GM21526 (cell line): ENCODE data around the gene GFPT2.
A peak's percentile ranks its signal among the peaks of the same experiment; 100 is the strongest.

ENCODE experiments used
- ATAC-seq: cut with Tn5 transposase; IDR thresholded peaks from one replicate; pipeline ENCODE4 v1.9.1; 2021; ENCODE audit warnings: moderate library complexity; ENCODE audit not compliant: unreplicated experiment, low FRiP score

GFPT2 gene

GRCh38 chr5:180335614-180336233 is 17.4 kb downstream of the GFPT2 start:
- no peak for ATAC-seq

GRCh38 chr5:180334751-180335613 is 18.2 kb downstream of the GFPT2 start:
- no peak for ATAC-seq

- ATAC-seq, result no peak
Observed at GRCh38 chr5:180334176-180334575, 19.0 kb downstream of the GFPT2 start.

GRCh38 chr5:180333661-180334060 is 19.5 kb downstream of the GFPT2 start:
- no peak for ATAC-seq

- no peak for ATAC-seq
Observed at GRCh38 chr5:180332861-180333260, 20.3 kb downstream of the GFPT2 start.

GRCh38 chr5:180332051-180332517 is 21.1 kb downstream of the GFPT2 start:
- ATAC-seq, result no peak

GRCh38 chr5:180331647-180331950 is 21.5 kb downstream of the GFPT2 start:
- ATAC-seq, result no peak

GRCh38 chr5:180330810-180331646 is 22.1 kb downstream of the GFPT2 start:
- no peak for ATAC-seq

- no peak for ATAC-seq
Observed at GRCh38 chr5:180330270-180330648, 22.9 kb downstream of the GFPT2 start.

- ATAC-seq, result no peak
Observed at GRCh38 chr5:180329606-180330269, 23.4 kb downstream of the GFPT2 start.

- ATAC-seq, result no peak
Observed at GRCh38 chr5:180329138-180329435, 24.0 kb downstream of the GFPT2 start.

GRCh38 chr5:180328296-180329137 is 24.6 kb downstream of the GFPT2 start:
- peak; percentile 80 for ATAC-seq

- ATAC-seq, result no peak
Observed at GRCh38 chr5:180326989-180327565, 26.1 kb downstream of the GFPT2 start.

GRCh38 chr5:180324601-180324950 is 28.6 kb downstream of the GFPT2 start:
- ATAC-seq, result no peak

DNA sequence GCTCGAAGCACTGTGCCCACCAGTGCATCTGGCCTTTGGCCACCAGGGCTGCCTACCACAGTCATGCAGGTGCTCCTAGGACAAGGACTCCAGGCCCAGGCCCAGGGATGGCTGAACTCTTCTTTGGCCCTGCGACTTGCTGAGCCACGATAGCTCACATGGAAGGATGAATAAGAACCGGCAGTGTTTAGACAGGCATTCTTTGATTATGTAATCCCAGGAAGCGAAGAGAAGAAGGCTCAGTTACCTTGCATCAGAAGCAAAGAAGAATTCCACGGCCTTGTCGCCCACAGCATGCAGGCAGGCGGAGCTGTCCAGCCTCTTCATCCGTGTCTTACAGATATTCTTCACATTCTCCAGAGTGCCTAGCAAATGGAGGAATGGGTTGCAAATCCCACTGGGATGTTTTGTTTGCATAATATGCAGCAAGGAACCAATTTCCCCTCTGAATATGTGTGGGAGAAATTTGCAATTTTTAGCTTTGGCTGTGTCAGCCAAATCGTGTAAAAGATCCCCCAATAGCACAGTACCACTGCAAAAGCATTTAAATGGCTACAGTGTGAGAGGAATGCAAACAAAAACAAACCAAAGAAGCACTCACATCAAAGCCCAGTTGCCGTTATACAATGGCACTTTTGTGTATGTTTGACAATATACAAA is 29.1 kb downstream of the GFPT2 start:
- no peak for ATAC-seq

- no peak for ATAC-seq
Observed at GRCh38 chr5:180323160-180323559, 30.0 kb downstream of the GFPT2 start.

GRCh38 chr5:180318456-180319089 is 34.6 kb downstream of the GFPT2 start:
- no peak for ATAC-seq

- no peak for ATAC-seq
Observed at GRCh38 chr5:180316586-180316985, 36.5 kb downstream of the GFPT2 start.

GRCh38 chr5:180315762-180316212 is 37.3 kb downstream of the GFPT2 start:
- no peak for ATAC-seq
